CD14-positive monocyte (primary cell): ENCODE data around the gene IL9R. TPM values are rescaled to one million over a fixed set of nuclear protein-coding genes. Genes with fewer than 3 reads are reported as not detected.
"Not testable (repeated sequence)": the region's sequence is repeated elsewhere in the genome, so short reads cannot be mapped to it uniquely, and the experiment has no call there.

Experiments
- DNase-seq, 3 donors: peaks; one replicate each; pipeline ENCODE4 v3.0.0-alpha.2; 2011 to 2022
- H2AFZ ChIP-seq: 2 replicates; pipeline ENCODE4 v1.6.0; 2012; ENCODE audit warnings: mild to moderate bottlenecking, low read depth, low read length, inconsistent platforms; ENCODE audit not compliant: insufficient read depth, poor library complexity, severe bottlenecking
- H3K27ac ChIP-seq, 2 donors: 1 replicate in 1 of 2; 2 replicates in 1 of 2; pipeline ENCODE4 v1.5.1; 2012 to 2013; ENCODE audit warnings: low read length in 2 of 2, control low read depth in 1 of 2, inconsistent platforms in 1 of 2, low read depth in 1 of 2, mild to moderate bottlenecking in 1 of 2
- H3K27me3 ChIP-seq, 2 donors: one replicate each; pipeline versions ENCODE4 v1.6.0 to v1.6.1; 2011 to 2013; ENCODE audit warnings: low read length in 2 of 2; ENCODE audit not compliant: control insufficient read depth in 2 of 2, insufficient read depth in 2 of 2
- H3K36me3 ChIP-seq, 2 donors: replicated peaks in 1 of 2; 1 replicate in 1 of 2; 2 replicates in 1 of 2; pipeline versions ENCODE4 v1.5.1 to v1.6.1; 2012 to 2013; ENCODE audit warnings: low read length in 2 of 2, control low read depth in 1 of 2, inconsistent platforms in 1 of 2, mild to moderate bottlenecking in 1 of 2; ENCODE audit not compliant: insufficient read depth in 2 of 2, control insufficient read depth in 1 of 2
- H3K4me1 ChIP-seq, 2 donors: 1 replicate in 1 of 2; 2 replicates in 1 of 2; pipeline versions ENCODE4 v1.5.1 to v1.6.1; 2012 to 2013; ENCODE audit warnings: low read length in 2 of 2, control low read depth in 1 of 2, inconsistent platforms in 1 of 2, mild to moderate bottlenecking in 1 of 2, moderate library complexity in 1 of 2; ENCODE audit not compliant: insufficient read depth in 2 of 2, control insufficient read depth in 1 of 2
- H3K4me2 ChIP-seq: replicated peaks from 2 replicates; pipeline ENCODE3; 2012; ENCODE audit warnings: low read length, moderate library complexity, mild to moderate bottlenecking; ENCODE audit not compliant: poor library complexity, severe bottlenecking; ENCODE audit errors: extremely low read depth
- H3K4me3 ChIP-seq, 3 experiments: fragments of 200-600 bp in 1 of 3; sonication (generic) in 1 of 3; replicated peaks in 1 of 3; 1 replicate in 2 of 3; 2 replicates in 1 of 3; pipeline ENCODE4 v1.5.1; 2011 to 2013; ENCODE audit warnings: low read length in 3 of 3, mild to moderate bottlenecking in 3 of 3, control low read depth in 2 of 3, low read depth in 2 of 3, inconsistent platforms in 1 of 3, moderate library complexity in 1 of 3
- H3K79me2 ChIP-seq: 2 replicates; pipeline ENCODE4 v1.6.0; 2012; ENCODE audit warnings: mild to moderate bottlenecking, control low read depth, inconsistent platforms, low read length, moderate library complexity; ENCODE audit not compliant: insufficient read depth
- H3K9ac ChIP-seq: 2 replicates; pipeline ENCODE4 v1.6.0; 2017; ENCODE audit warnings: low read length, mild to moderate bottlenecking; ENCODE audit not compliant: insufficient read depth, poor library complexity, severe bottlenecking
- H3K9me3 ChIP-seq, 2 donors: replicated peaks in 1 of 2; 1 replicate in 1 of 2; 2 replicates in 1 of 2; pipeline versions ENCODE4 v1.5.1 to v1.6.1; 2012 to 2013; ENCODE audit warnings: low read length in 2 of 2, control low read depth in 1 of 2; ENCODE audit not compliant: control insufficient read depth in 1 of 2, insufficient read depth in 1 of 2
- H4K20me1 ChIP-seq: 2 replicates; pipeline ENCODE4 v1.6.0; 2012; ENCODE audit warnings: mild to moderate bottlenecking, low read length, control low read depth, moderate library complexity; ENCODE audit not compliant: insufficient read depth
- H3K27ac Mint-ChIP-seq, 7 donors: one replicate each; pipeline ENCODE4 v1.8.0; 2020; ENCODE audit warnings: mild to moderate bottlenecking in 7 of 7, mixed read lengths in 7 of 7, moderate library complexity in 6 of 7, inconsistent platforms in 2 of 7
- H3K27me3 Mint-ChIP-seq, 3 donors: one replicate each; pipeline ENCODE4 v1.8.0; 2021 to 2022; ENCODE audit warnings: low read depth in 3 of 3, mild to moderate bottlenecking in 3 of 3, mixed read lengths in 3 of 3, moderate library complexity in 3 of 3, inconsistent platforms in 1 of 3
- H3K36me3 Mint-ChIP-seq, 2 donors: one replicate each; pipeline ENCODE4 v1.8.0; 2020; ENCODE audit warnings: mixed read lengths in 2 of 2, inconsistent platforms in 1 of 2, mild to moderate bottlenecking in 1 of 2
- H3K4me1 Mint-ChIP-seq: one replicate; pipeline ENCODE4 v1.8.0; 2020; ENCODE audit warnings: mild to moderate bottlenecking, mixed read lengths
- H3K4me3 Mint-ChIP-seq, 2 donors: one replicate each; pipeline ENCODE4 v1.8.0; 2020; ENCODE audit warnings: mild to moderate bottlenecking in 2 of 2, mixed read lengths in 2 of 2, moderate library complexity in 1 of 2
- H3K9me3 Mint-ChIP-seq, 7 donors: one replicate each; pipeline ENCODE4 v1.8.0; 2020 to 2022; ENCODE audit warnings: mixed read lengths in 7 of 7, mild to moderate bottlenecking in 6 of 7, moderate library complexity in 6 of 7, inconsistent platforms in 2 of 7
- WGBS: methylation state at CpG from one replicate; pipeline ENCODE4 v1.1.5; 2013; ENCODE audit warnings: missing lambda C conversion rate; ENCODE audit not compliant: insufficient coverage; 5-methylcytosine and 5-hydroxymethylcytosine counted together
- intact Hi-C, 2 donors: fragments of 100-400 bp; cut with micrococcal nuclease; formaldehyde crosslinking; loops; one replicate each; pipeline versions ENCODE4 v1.15.0 to v1.15.1; 2023
- polyA plus RNA-seq, 3 donors: library from polyadenylated mRNA; depleted of rRNA in 1 of 3; unstranded in 2 of 3; stranded (reverse) in 1 of 3; fragments of 300-500 nt in 2 of 3; fragments of >200 nt in 1 of 3; fragmentation: Illumina TruSeq in 2 of 3; gene quantifications; 1 replicate in 2 of 3; 2 replicates in 1 of 3; pipeline ENCODE4 v1.2.3, GENCODE V29; 2012 to 2021

IL9R gene
- polyA plus RNA-seq, 3 donors = 0.25 to 1.0 (median 0.85) TPM

DNA sequence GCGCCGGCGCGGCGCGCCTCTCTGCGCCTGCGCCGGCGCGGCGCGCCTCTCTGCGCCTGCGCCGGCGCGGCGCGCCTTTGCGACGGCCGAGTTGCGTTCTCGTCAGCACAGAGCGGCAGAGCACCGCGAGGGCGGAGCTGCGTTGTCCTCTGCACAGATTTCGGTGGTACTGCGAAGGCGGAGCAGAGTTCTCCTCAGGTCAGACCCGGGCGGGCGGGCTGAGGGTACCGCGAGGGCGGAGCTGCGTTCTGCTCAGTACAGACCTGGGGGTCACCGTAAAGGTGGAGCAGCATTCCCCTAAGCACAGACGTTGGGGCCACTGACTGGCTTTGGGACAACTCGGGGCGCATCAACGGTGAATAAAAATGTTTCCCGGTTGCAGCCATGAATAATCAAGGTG is 31.8 kb downstream of the IL9R start:
- intact Hi-C loops, H3K9me3 Mint-ChIP-seq, H3K4me3 Mint-ChIP-seq, H3K27ac Mint-ChIP-seq, H4K20me1 ChIP-seq, H3K9me3 ChIP-seq, H2AFZ ChIP-seq, H3K27me3 ChIP-seq, H3K4me3 ChIP-seq, H3K36me3 ChIP-seq, H3K4me2 ChIP-seq, H3K36me3 Mint-ChIP-seq, H3K27me3 Mint-ChIP-seq, H3K27ac ChIP-seq, H3K4me1 ChIP-seq, H3K9ac ChIP-seq, H3K79me2 ChIP-seq, DNase-seq, H3K4me1 Mint-ChIP-seq: not testable (repeated sequence)
- no CpG with 5 or more reads among the region's 46 CpGs for WGBS

DNA sequence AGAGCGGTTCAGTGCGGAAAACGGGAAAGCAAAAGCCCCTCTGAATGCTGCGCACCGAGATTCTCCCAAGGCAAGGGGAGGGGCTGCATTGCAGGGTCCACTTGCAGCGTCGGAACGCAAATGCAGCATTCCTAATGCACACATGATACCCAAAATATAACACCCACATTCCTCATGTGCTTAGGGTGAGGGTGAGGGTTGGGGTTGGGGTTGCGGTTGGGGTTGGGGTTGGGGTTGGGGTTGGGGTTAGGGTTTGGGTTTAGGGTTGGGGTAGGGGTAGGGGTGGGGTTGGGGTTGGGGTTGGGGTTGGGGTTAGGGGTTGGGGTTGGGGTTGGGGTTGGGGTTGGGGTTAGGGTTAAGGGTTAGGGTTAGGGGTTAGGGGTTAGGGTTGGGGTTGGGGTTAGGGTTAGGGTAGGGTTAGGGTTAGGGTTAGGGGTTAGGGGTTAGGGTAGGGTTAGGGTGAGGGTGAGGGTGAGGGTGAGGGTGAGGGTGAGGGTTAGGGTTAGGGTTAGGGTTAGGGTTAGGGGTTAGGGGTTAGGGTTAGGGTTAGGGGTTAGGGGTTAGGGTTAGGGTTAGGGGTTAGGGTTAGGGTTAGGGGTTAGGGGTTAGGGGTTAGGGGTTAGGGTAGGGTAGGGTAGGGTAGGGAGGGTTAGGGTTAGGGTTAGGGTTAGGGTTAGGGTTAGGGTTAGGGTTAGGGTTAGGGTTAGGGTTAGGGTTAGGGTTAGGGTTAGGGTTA is 32.4 kb downstream of the IL9R start:
- H3K4me1 ChIP-seq, H3K36me3 ChIP-seq, H3K4me1 Mint-ChIP-seq, H4K20me1 ChIP-seq, H3K4me3 ChIP-seq, H3K9ac ChIP-seq, intact Hi-C loops, H3K4me3 Mint-ChIP-seq, H3K36me3 Mint-ChIP-seq, H3K27me3 ChIP-seq, H3K27ac ChIP-seq, H3K4me2 ChIP-seq, H2AFZ ChIP-seq, DNase-seq, H3K79me2 ChIP-seq, H3K27ac Mint-ChIP-seq, H3K9me3 Mint-ChIP-seq, H3K9me3 ChIP-seq, H3K27me3 Mint-ChIP-seq: not testable (repeated sequence)
- WGBS = no CpG with 5 or more reads among the region's 9 CpGs

DNA sequence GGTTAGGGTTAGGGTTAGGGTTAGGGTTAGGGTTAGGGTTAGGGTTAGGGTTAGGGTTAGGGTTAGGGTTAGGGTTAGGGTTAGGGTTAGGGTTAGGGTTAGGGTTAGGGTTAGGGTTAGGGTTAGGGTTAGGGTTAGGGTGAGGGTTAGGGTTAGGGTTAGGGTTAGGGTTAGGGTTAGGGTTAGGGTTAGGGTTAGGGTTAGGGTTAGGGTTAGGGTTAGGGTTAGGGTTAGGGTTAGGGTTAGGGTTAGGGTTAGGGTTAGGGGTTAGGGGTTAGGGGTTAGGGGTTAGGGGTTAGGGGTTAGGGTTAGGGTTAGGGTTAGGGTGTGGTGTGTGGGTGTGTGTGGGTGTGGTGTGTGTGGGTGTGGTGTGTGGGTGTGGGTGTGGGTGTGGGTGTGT is 33.0 kb downstream of the IL9R start:
- H3K27ac Mint-ChIP-seq, H3K9ac ChIP-seq, H4K20me1 ChIP-seq, H3K27me3 ChIP-seq, H3K9me3 ChIP-seq, H3K4me3 ChIP-seq, H3K36me3 Mint-ChIP-seq, H2AFZ ChIP-seq, H3K4me1 Mint-ChIP-seq, H3K4me1 ChIP-seq, H3K79me2 ChIP-seq, H3K9me3 Mint-ChIP-seq, H3K4me2 ChIP-seq, H3K27ac ChIP-seq, H3K27me3 Mint-ChIP-seq, intact Hi-C loops, DNase-seq, H3K36me3 ChIP-seq, H3K4me3 Mint-ChIP-seq: not testable (repeated sequence)

Other genes with a start within 250 kb of the IL9R start
- 10 to 100 TPM; 17.9 to 88.8 (median 67.5) TPM for gene VAMP7, start 116.4 kb upstream of the IL9R start, polyA plus RNA-seq